ENCODE measurements around the gene GRID1. TPM values are rescaled to one million over a fixed set of nuclear protein-coding genes. Genes with fewer than 3 reads are reported as not detected.

The GRID1 gene
- total and polyA plus RNA-seq, 9 of the 15 experiments (the other 6 are each of a cell fraction or from before 2014, with no cell fraction given), result 0.01 to 7.2 (median 1.2) TPM

DNA sequence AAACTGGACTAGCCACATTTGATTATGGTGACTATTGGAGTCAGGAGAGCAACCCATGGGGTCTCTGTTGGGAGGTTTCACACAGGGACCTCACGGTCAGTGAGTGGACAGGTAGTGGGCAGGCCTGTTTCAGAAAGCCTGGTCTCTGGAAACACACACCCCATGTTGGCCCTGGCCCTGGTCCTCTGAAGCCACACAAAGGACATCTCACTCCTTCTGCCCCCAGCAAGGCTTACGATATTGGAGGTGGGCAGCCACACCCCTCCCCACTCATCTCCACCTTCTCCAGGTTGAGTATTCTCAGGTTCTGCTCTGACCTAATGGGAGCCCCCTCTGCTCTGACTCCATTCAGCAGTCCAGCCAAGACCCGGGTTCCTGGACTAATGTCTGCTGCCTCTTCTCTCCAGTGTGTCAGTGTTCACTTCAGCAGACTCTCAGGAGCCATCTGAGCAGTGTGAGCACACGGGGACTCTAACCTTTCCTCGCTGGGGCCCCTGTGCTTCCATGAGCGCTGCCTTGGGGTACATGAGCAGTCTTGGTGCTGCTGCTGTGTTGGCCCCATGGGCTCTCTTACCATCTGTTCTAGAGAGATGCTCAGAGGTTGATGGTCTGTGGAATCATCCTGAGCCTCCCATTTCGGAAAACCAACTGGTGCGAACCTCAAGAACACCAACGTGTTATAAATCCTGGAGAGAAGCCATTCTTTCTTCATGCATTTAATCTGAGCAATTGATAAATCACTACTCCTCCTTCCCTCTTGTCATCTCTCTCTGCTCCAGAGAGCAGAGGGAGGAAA lies 748.6 kb downstream of the GRID1 start (continued):
- TF ChIP-seq, protein P1, sequence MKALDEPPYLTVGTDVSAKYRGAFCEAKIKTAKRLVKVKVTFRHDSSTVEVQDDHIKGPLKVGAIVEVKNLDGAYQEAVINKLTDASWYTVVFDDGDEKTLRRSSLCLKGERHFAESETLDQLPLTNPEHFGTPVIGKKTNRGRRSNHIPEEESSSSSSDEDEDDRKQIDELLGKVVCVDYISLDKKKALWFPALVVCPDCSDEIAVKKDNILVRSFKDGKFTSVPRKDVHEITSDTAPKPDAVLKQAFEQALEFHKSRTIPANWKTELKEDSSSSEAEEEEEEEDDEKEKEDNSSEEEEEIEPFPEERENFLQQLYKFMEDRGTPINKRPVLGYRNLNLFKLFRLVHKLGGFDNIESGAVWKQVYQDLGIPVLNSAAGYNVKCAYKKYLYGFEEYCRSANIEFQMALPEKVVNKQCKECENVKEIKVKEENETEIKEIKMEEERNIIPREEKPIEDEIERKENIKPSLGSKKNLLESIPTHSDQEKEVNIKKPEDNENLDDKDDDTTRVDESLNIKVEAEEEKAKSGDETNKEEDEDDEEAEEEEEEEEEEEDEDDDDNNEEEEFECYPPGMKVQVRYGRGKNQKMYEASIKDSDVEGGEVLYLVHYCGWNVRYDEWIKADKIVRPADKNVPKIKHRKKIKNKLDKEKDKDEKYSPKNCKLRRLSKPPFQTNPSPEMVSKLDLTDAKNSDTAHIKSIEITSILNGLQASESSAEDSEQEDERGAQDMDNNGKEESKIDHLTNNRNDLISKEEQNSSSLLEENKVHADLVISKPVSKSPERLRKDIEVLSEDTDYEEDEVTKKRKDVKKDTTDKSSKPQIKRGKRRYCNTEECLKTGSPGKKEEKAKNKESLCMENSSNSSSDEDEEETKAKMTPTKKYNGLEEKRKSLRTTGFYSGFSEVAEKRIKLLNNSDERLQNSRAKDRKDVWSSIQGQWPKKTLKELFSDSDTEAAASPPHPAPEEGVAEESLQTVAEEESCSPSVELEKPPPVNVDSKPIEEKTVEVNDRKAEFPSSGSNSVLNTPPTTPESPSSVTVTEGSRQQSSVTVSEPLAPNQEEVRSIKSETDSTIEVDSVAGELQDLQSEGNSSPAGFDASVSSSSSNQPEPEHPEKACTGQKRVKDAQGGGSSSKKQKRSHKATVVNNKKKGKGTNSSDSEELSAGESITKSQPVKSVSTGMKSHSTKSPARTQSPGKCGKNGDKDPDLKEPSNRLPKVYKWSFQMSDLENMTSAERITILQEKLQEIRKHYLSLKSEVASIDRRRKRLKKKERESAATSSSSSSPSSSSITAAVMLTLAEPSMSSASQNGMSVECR (CRISPR knock-in tag; IDR thresholded peaks at IDR 0.05), result no peak
- TF ChIP-seq ZNF77 (CRISPR knock-in tag; IDR thresholded peaks at IDR 0.05) (no peak), THAP12 (CRISPR knock-in tag; IDR thresholded peaks at IDR 0.05) (no peak), PURB (CRISPR knock-in tag; IDR thresholded peaks at IDR 0.05; ENCODE audit: low read depth) (no peak), ZNF134 (CRISPR knock-in tag; conservative IDR thresholded peaks at IDR 0.05) (no peak), FOXK2 (conservative IDR thresholded peaks at IDR 0.05 in 1 of 2, IDR thresholded peaks at IDR 0.05 in 1 of 2; ENCODE audit: low read depth in 2 of 2) (no peak), SMAD2 (IDR thresholded peaks at IDR 0.05; ENCODE audit: low read depth, low read length) (no peak), ZNF224 (CRISPR knock-in tag; IDR thresholded peaks at IDR 0.05) (no peak)
- TF ChIP-seq, protein P2, sequence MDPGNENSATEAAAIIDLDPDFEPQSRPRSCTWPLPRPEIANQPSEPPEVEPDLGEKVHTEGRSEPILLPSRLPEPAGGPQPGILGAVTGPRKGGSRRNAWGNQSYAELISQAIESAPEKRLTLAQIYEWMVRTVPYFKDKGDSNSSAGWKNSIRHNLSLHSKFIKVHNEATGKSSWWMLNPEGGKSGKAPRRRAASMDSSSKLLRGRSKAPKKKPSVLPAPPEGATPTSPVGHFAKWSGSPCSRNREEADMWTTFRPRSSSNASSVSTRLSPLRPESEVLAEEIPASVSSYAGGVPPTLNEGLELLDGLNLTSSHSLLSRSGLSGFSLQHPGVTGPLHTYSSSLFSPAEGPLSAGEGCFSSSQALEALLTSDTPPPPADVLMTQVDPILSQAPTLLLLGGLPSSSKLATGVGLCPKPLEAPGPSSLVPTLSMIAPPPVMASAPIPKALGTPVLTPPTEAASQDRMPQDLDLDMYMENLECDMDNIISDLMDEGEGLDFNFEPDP (CRISPR knock-in tag; IDR thresholded peaks at IDR 0.05), result no peak
